Retinal pigment epithelial cell (primary cell): ENCODE data around the gene UPF2.

Experiments used
- DNase-seq: peaks from one replicate; pipeline ENCODE4 v3.0.0-alpha.2; 2010; ENCODE audit warnings: low read depth
- H3K4me3 ChIP-seq: 2 replicates; pipeline ENCODE4 v1.5.1; 2011; ENCODE audit warnings: mild to moderate bottlenecking, low read length, control low read depth, moderate library complexity
- TF ChIP-seq, protein P1 (sequence below): conservative IDR thresholded peaks from 2 replicates; pipeline ENCODE4 v1.5.1; 2011; ENCODE audit warnings: low read depth, low read length, control low read depth, inconsistent platforms

UPF2 gene

GRCh38 chr10:12042797-12043651 is at the start of gene UPF2:
TSS of gene UPF2 (minus strand) at chr10:12042809. CDS start at chr10:12035423, 7,386 bp downstream.
- TF ChIP-seq, protein P1, sequence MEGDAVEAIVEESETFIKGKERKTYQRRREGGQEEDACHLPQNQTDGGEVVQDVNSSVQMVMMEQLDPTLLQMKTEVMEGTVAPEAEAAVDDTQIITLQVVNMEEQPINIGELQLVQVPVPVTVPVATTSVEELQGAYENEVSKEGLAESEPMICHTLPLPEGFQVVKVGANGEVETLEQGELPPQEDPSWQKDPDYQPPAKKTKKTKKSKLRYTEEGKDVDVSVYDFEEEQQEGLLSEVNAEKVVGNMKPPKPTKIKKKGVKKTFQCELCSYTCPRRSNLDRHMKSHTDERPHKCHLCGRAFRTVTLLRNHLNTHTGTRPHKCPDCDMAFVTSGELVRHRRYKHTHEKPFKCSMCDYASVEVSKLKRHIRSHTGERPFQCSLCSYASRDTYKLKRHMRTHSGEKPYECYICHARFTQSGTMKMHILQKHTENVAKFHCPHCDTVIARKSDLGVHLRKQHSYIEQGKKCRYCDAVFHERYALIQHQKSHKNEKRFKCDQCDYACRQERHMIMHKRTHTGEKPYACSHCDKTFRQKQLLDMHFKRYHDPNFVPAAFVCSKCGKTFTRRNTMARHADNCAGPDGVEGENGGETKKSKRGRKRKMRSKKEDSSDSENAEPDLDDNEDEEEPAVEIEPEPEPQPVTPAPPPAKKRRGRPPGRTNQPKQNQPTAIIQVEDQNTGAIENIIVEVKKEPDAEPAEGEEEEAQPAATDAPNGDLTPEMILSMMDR, result no peak
- peak; percentile 96 for DNase-seq
- peak within 1 kb of the TSS; percentile 95 for H3K4me3 ChIP-seq

- no peak for DNase-seq
- TF ChIP-seq, protein P1, result no peak
Observed at GRCh38 chr10:12091421-12091820, 48.8 kb upstream of the UPF2 start.

GRCh38 chr10:12088919-12089318 is 46.3 kb upstream of the UPF2 start:
- DNase-seq, result no peak
- TF ChIP-seq, protein P1, result no peak
- H3K4me3 ChIP-seq, result no peak overlapping the region

More at GRCh38 chr10:12091421-12091820, 48.8 kb upstream of the UPF2 start:
- no peak overlapping the region for H3K4me3 ChIP-seq

DNA sequence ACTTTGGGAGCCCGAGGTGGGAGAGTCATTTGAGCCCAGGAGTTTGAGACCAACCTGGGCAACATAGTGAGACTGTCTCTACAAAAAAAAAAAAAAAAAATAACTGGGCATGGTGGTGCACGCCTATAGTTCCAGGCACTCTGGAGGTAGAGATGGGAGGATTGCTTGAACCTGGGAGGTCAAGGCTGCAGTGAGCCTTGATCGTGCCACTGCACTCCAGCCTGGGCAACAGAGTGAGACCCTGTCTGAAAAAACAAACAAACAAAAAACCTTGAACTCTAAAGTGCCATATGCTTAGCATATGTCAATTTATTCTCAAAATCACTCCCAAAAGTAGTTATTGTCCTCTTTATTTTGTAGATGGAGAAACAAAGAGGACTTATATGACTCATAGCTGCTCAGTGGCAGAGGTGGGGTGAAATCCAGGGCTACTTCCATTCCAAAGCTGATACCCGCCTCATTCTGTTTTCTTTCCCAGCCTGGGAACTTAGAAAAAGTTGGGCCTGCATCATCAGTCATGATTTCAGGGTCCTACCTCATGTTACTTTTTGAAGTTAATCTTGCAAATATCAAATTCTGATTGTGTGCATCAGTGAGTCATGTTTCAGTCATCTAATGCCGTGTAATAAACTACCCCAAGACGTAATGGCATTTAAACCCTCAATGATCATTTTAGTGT is 39.4 kb upstream of the UPF2 start:
- H3K4me3 ChIP-seq, result no peak overlapping the region
- TF ChIP-seq, protein P1, result no peak
- no peak for DNase-seq

GRCh38 chr10:12081470-12081869 is 38.9 kb upstream of the UPF2 start:
- no peak overlapping the region for H3K4me3 ChIP-seq
- no peak for DNase-seq
- TF ChIP-seq, protein P1, result no peak

DNA sequence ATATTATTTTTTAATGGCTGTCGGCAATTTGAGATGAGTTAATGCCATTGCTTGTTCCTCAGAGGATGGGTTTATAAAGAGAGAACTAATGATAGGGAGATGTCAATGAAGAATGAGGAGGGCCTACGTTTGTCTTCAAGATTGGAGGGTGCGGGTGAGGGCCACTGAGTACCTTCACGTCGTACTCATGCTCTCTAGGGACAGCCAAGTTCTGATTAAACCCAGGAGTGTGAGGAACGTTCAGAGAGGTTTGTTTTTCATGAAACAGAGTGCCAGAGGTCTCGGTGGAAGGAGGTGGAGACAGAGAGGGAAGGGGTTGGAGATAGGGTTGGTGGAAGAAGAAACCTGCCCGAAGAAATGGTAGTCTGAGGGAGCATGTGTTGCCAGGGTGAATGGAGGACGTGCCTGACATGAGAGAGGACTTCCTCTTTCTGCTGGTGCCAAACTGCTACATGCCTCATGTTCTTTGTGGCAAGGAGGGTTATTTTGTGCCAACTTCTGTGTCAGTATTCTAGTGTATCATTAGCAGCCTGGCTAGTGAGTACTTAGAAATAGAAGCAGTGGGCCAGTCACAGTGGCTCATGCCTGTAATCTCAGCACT is 35.1 kb upstream of the UPF2 start:
- no peak overlapping the region for H3K4me3 ChIP-seq
- TF ChIP-seq, protein P1, result no peak
- no peak for DNase-seq
